Transverse colon (tissue), 4 donors: Measurements from ENCODE around the gene MAP3K21.

Source experiments
- EP300 ChIP-seq: sonication (generic); formaldehyde crosslinking; IDR thresholded peaks from one replicate; pipeline ENCODE4 v1.6.1; 2017; ENCODE audit warnings: antibody characterized with exemption, low read depth
- POLR2A ChIP-seq: fragments of 450-650 bp; IDR thresholded peaks from one replicate; pipeline ENCODE4 v1.6.1; 2016; ENCODE audit warnings: antibody characterized with exemption, mild to moderate bottlenecking, moderate library complexity
- POLR2AphosphoS5 ChIP-seq, 3 donors: sonication (generic); formaldehyde crosslinking; IDR thresholded peaks; one replicate each; pipeline ENCODE4 v1.6.1; 2016; ENCODE audit warnings: antibody characterized with exemption in 3 of 3
- TF ChIP-seq, protein P1 (sequence below), 5 experiments: fragments of 200-600 bp in 3 of 5; fragments of 450-650 bp in 2 of 5; sonication (generic) in 3 of 5; IDR thresholded peaks; 1 replicate in 2 of 5; 2 replicates in 3 of 5; pipeline ENCODE4 v1.5.1; 2016 to 2017; ENCODE audit warnings: antibody characterized with exemption in 5 of 5, inconsistent platforms in 3 of 5, mild to moderate bottlenecking in 2 of 5, moderate library complexity in 1 of 5

DNA sequence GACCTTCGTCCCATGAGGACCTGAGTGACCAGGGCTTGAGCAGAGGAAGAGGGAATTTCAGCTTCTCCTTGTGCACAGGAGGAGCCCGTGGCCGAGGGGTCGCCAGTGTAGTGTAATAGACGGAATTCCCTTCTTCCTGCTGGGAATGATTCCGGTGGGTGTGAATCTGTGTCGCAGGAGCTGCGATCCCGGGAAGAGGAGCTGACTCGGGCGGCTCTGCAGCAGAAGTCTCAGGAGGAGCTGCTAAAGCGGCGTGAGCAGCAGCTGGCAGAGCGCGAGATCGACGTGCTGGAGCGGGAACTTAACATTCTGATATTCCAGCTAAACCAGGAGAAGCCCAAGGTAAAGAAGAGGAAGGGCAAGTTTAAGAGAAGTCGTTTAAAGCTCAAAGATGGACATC, 34.4 kb downstream of the MAP3K21 start:
- TF ChIP-seq POLR2A (no peak), POLR2AphosphoS5 (IDR thresholded peaks at IDR 0.05) (no peak), EP300 (no peak)
- TF ChIP-seq, protein P1, sequence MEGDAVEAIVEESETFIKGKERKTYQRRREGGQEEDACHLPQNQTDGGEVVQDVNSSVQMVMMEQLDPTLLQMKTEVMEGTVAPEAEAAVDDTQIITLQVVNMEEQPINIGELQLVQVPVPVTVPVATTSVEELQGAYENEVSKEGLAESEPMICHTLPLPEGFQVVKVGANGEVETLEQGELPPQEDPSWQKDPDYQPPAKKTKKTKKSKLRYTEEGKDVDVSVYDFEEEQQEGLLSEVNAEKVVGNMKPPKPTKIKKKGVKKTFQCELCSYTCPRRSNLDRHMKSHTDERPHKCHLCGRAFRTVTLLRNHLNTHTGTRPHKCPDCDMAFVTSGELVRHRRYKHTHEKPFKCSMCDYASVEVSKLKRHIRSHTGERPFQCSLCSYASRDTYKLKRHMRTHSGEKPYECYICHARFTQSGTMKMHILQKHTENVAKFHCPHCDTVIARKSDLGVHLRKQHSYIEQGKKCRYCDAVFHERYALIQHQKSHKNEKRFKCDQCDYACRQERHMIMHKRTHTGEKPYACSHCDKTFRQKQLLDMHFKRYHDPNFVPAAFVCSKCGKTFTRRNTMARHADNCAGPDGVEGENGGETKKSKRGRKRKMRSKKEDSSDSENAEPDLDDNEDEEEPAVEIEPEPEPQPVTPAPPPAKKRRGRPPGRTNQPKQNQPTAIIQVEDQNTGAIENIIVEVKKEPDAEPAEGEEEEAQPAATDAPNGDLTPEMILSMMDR (IDR thresholded peaks at IDR 0.05): no peak
